HG02970 (cell line): ENCODE measurements around the gene POTEF.
"Not testable (repeated sequence)": the region's sequence is repeated elsewhere in the genome, so short reads cannot be mapped to it uniquely, and the experiment has no call there.

ENCODE experiments used
- ATAC-seq: cut with Tn5 transposase; IDR thresholded peaks from one replicate; pipeline ENCODE4 v1.9.1; 2021; ENCODE audit warnings: mild to moderate bottlenecking, moderate library complexity, moderate number of reproducible peaks; ENCODE audit not compliant: unreplicated experiment, low FRiP score

POTEF gene

GRCh38 chr2:130153721-130154422 lies 24.9 kb upstream of the POTEF start:
- ATAC-seq: not testable (repeated sequence)

GRCh38 chr2:130152816-130153595 lies 24.0 kb upstream of the POTEF start:
- no peak for ATAC-seq

GRCh38 chr2:130152136-130152815 lies 23.3 kb upstream of the POTEF start:
- ATAC-seq: not testable (repeated sequence)

GRCh38 chr2:130151145-130151512 lies 22.1 kb upstream of the POTEF start:
- ATAC-seq: not testable (repeated sequence)

- ATAC-seq: no peak
These were observed 21.4 kb upstream of the POTEF start for GRCh38 chr2:130150181-130151144.

GRCh38 chr2:130148515-130148914 lies 19.5 kb upstream of the POTEF start:
- ATAC-seq: not testable (repeated sequence)

GRCh38 chr2:130145006-130145414 lies 16.0 kb upstream of the POTEF start, which contains the start of gene CCDC74B:
TSS of gene CCDC74B (minus strand) at chr2:130145112. CDS start at chr2:130144996, 116 bp downstream.
- ATAC-seq: peak; percentile 80

GRCh38 chr2:130143266-130144039 lies 14.4 kb upstream of the POTEF start:
- not testable (repeated sequence) for ATAC-seq

GRCh38 chr2:130142396-130143265 lies 13.6 kb upstream of the POTEF start:
- not testable (repeated sequence) for ATAC-seq

- not testable (repeated sequence) for ATAC-seq
These were observed 12.8 kb upstream of the POTEF start for GRCh38 chr2:130141645-130142370.

- ATAC-seq: not testable (repeated sequence)
These were observed 12.0 kb upstream of the POTEF start for GRCh38 chr2:130141002-130141401.

- ATAC-seq: not testable (repeated sequence)
These were observed 11.5 kb upstream of the POTEF start for GRCh38 chr2:130140516-130140915.

- not testable (repeated sequence) for ATAC-seq
These were observed 10.6 kb upstream of the POTEF start for GRCh38 chr2:130139331-130140280.

- ATAC-seq: not testable (repeated sequence)
These were observed 9.8 kb upstream of the POTEF start for GRCh38 chr2:130138841-130139251.

- not testable (repeated sequence) for ATAC-seq
These were observed 9.3 kb upstream of the POTEF start for GRCh38 chr2:130138326-130138725.

GRCh38 chr2:130137118-130137517 lies 8.1 kb upstream of the POTEF start:
- not testable (repeated sequence) for ATAC-seq
